ENCODE measurements around the gene ARHGEF4.

The ARHGEF4 gene, protein sequence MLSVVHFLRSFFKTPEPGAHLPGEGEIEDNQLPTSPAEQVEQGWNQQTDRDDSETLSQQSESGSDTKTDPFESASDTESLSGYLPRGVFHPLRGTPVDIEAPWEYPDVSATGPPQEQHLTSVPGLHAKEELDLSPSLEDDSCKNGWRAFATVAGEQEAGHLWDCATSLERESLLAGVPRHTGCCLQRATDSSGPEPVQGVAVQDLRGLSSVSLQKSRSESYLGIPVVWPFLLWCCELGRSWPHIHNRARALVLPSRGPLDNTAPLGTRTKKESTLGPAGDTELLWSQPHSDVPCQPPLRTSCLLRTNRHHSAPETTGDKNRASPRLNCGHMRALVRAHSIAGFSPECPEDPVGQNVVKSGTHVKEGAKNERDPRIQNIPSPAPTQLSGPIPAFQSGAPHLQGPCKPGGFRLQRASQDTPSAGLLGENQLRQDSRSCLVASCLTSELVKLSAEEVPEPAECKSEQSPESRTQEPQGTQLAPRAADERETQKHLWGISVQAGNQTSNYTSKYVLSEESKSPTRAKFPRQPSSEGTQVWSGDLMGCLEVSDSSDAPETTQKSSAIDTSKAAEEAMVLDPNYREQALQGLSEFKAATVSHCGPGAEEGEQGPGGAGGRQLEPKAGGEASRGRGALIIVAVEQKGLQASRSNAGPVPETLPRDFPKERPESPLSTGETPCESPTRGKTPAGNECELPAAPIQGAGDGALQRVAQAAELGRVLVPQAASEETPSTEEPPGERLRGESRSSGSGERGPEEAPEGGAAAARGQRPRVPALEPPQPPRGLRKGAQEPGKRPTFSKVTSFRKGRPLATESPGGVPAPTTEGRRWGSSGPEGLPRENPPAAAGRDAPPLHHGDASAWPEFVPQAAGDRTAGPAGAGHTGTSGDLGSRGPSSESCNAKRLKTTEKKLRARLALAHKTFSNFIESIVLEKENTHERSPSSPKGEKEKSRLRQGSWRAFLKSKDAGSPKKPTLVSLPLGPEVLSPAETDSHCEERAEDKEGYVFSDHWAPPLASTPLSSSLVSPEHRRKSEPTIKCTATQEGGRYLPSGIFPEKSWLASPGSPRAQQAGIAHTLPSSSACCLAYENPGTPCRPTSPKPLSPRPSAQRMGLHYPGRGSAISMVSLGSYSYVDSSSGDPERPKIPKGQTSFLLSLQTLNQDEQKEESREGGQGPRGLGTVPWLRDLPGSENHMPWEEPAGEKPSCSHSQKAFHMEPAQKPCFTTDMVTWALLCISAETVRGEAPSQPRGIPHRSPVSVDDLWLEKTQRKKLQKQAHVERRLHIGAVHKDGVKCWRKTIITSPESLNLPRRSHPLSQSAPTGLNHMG (N-terminal part only)

GRCh38 chr2:130836501-130837174, at the start of gene ARHGEF4:
ARHGEF4 (plus strand) TSS chr2:130836914; CDS start chr2:130836954, 40 bp downstream.
- no peak for DNase-seq (ENCODE audit: low read depth in 3 of 3)

DNA sequence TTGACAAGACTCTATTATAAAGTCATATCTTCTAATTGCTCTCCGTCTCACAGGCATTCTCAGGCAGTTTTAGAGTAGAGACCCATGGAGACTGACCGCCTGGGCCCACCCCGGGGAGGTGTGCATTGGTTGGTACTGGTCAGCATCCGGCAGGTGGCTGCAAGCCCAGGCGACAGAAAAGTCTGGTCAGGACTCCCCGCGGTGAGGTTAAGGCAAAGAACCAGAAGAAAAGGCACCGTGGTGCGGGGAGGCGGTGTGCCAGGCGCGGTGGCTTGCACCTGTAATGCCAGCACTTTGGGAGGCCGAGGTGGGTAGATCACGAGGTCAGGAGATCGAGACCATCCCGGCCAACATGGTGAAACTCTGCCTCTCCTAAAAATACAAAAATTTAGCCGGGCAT, 48.9 kb upstream of the ARHGEF4 start:
- no peak for DNase-seq (ENCODE audit: low read depth in 3 of 3)

- no peak for DNase-seq (ENCODE audit: low read depth in 3 of 3)
Measured at GRCh38 chr2:130790312-130790711, 46.4 kb upstream of the ARHGEF4 start.

DNA sequence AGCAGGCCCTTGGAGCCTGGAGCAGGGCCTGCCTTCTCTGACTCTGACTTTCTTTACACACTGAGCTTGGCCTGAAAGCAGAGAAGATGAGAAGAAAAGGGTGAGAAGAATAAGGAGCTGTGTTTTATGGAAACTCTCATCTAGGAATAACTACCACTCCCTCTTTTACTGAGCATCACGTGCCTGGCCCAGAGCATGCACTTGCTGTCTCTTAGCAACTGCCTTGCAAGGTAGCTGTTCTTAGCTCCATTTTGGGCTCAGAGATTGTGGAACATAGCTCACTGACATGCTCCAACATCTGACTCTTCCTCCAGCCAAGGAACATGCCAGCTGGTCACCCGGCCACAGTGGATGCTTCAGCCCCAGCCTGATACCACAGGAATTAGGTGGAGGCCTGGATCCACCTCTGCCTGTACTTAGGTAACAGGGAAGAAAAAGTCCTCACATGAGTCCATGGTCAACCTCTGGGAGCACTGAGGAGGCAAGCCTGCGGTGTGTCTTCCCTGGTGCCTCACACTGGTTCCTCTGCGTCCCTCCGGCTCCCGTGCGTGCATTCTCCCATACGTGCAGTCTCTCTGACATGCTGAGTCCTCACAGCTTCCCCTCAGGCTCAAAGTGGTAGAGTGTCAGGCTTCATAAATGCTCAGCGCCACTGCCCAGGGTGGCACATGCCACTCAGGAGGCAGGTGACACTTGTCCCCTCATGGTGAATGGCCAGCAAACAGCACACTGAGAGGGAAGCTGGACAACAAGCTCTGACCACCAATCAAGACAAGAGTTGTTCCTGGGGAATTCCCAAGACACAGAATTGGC, 45.7 kb upstream of the ARHGEF4 start:
- DNase-seq (ENCODE audit: low read depth in 3 of 3), result no peak

DNA sequence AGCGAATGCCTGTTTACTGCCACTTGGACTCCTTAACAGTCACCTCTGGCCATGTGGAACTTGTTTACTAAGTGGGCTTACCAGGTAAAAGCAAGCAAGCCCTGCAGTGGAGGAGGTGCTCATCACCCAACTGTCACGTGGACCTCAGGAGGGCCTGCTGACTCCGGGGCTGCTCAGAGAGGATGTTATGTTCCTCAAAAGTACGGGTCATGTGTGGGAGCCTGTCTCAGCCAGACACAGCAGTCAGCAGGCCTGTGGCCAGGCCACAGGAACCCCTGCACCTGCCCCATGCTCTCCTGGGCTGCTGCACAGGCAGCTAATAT, 45.1 kb upstream of the ARHGEF4 start:
- DNase-seq (ENCODE audit: low read depth in 3 of 3), result no peak

DNA sequence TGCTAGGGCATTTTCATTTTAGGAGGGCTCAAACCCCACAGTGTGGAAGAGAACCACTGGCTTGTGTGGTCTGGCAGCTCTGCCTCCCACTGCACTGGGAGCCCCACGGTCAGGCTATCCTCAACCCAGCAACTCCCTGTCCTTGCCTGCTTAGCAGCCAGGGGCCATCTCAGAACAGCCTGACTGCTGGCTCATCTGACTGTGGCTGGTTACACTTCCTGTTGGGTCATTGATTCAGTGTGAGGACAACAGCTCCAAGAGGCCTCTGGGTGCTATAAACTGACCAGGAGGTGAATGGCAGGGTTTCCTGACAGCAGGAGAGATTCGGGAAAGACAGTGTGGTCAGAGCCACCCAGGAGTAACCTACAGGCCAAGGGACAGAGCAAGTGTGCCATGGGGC, 41.3 kb upstream of the ARHGEF4 start:
- no peak for DNase-seq (ENCODE audit: low read depth in 3 of 3)

DNA sequence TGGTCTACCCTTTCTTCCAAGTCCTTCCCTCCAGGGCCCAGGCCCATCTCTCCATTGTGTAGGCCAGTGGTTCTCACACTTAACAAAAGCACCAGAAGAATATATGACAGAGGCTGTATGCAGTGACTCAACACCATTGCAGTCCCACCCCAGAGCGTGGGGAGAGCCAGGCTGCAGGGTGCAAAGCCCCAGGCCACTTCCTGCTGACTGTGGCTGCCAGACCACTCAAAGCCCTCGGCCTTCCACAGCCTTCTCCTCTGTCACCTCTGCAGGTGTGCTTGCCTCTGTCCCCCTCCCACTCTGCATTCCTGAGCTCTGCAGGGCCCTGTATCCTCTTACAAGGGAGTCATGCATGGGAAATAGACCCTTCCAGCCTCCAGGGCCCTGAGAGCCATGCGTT, 40.4 kb upstream of the ARHGEF4 start:
- no peak for DNase-seq (ENCODE audit: low read depth in 3 of 3)

GRCh38 chr2:130797493-130798435, 39.0 kb upstream of the ARHGEF4 start:
- peak; percentile 87 to 90 (median 90) for DNase-seq (ENCODE audit: low read depth in 3 of 3)

DNA sequence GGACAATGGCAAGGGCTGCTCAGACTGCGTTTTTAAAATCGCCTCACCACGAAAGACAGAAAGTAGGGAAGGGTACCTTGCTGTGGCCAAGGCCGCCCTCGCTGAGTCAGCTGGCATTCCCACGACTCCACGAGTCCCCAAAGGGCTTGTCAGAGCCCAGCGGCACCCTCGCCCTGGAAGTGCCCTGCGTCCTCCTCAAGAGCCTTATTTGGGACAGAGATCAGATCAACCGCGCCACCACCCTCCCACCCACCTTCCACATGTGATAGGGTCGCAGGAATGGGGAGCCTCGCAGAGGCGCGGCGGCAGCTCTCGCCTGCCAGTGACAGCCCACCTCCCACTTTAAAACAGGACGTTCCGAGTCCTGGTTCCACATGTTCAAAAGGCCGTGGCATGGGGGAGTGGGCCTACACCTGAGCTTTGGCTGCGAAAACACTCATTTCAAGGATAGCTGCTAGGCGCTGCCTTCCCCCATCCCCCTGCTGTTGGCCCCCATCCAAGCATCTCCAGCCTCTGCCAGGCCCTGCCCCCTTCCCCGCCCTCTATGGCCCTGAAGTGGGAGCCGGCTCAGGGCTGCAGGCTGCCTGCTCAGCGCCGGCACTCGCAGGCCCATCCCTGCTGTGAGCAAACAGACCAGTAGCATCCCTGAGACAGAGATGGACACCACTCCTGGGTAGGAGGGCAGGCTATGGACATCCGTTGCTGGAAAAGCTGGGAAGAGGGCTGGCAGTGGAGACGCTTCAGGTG, 38.1 kb upstream of the ARHGEF4 start:
- DNase-seq (ENCODE audit: low read depth in 3 of 3), result no peak

DNA sequence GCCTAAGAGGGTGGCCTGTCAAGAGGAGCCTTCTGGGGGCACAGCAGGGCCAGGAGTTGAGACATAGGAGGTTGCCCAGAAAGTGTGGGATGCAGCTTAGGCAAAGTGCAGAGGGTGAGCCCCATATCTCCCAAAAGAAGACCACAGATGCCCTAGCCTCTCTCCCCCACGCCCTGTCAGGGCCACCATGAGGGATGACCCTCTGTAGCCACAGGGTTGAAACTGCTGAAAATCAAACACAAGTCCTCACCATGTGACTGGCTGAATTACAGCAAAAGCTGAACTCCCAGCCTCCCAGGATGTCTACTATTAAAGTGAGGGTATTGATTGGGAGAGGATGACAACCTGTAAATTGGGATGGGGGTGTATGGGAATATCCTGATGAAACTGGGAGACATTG, 37.4 kb upstream of the ARHGEF4 start:
- DNase-seq (ENCODE audit: low read depth in 3 of 3), result no peak

- no peak for DNase-seq (ENCODE audit: low read depth in 3 of 3)
Measured at GRCh38 chr2:130805613-130806012, 31.1 kb upstream of the ARHGEF4 start.

DNA sequence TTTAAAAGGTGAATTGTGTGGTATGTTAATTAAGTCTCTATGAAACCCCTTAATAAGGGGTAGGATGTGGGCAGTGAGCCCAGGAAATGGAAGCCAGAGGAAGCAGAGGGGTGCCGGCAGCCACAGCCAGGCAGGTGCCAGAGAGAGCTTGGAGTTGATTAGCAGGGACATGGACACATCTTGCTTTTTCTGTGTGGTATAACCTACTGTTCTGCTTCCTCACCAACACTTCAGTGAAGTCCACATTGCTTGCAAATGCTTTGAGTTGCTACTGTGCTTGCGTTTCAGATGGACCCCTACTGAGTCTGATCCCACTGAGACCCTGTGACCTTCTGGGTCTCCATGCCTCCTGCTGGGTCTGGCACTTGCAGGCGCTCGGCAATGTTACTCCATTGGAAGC, 30.3 kb upstream of the ARHGEF4 start:
- no peak for DNase-seq (ENCODE audit: low read depth in 3 of 3)

DNA sequence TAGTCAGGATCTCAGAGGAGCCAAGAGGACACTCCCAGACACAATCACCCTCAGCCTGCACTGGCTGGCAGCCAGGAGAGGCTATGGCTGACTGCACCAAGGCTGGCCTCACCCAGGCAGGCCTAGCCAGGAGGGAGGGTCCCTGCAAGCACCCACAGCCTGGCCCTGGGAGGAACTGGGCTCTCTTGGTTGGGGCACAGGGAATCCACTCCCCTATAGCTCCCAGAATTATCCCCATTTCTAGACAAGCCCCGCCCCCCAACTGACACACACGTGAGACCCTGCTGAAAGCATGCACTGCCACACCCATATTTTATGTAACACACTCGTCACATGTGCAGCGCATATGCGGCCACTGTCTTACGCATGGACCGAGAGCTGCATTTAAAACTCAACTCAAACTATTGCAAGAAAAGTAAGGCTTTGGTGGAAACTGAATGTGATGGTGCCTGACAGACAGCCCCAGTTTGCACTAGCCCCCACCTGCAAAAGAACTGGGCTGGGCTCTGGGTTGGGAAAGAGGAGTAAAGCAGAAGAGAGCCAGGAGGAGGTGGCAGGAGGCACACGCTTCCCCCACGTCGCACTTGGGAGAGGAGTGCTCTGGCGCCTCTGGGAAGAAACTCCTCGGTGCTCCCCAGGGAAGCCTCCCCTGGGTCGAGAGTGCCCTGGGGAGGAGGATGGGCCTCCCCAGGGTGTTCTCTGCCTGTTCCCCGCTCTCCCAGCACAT, 28.9 kb upstream of the ARHGEF4 start:
- no peak for DNase-seq (ENCODE audit: low read depth in 3 of 3)

GRCh38 chr2:130808482-130809268, 28.0 kb upstream of the ARHGEF4 start:
- no peak for DNase-seq (ENCODE audit: low read depth in 3 of 3)

DNA sequence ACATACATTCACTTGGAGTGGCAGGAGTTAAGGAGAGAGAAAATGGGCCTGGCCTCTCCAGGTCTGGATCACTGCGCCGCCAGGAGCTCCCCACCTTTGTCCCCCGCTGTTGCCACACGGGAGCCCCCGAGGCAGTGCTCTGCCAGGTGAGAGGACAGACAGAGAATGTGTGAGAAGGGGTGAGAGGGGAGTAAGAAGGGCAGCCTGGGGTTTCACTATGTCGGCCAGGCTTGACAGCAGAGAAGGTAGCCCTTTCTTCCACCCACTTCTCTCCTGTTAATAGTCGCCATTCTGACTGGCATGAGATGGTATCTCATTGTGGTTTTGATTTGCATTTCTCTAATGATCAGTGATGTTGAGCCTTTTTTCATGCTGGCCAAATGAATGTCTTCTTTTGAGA, 26.2 kb upstream of the ARHGEF4 start:
- DNase-seq (ENCODE audit: low read depth in 3 of 3), result no peak

GRCh38 chr2:130813722-130814121, 23.0 kb upstream of the ARHGEF4 start:
- DNase-seq (ENCODE audit: low read depth in 3 of 3), result no peak

DNA sequence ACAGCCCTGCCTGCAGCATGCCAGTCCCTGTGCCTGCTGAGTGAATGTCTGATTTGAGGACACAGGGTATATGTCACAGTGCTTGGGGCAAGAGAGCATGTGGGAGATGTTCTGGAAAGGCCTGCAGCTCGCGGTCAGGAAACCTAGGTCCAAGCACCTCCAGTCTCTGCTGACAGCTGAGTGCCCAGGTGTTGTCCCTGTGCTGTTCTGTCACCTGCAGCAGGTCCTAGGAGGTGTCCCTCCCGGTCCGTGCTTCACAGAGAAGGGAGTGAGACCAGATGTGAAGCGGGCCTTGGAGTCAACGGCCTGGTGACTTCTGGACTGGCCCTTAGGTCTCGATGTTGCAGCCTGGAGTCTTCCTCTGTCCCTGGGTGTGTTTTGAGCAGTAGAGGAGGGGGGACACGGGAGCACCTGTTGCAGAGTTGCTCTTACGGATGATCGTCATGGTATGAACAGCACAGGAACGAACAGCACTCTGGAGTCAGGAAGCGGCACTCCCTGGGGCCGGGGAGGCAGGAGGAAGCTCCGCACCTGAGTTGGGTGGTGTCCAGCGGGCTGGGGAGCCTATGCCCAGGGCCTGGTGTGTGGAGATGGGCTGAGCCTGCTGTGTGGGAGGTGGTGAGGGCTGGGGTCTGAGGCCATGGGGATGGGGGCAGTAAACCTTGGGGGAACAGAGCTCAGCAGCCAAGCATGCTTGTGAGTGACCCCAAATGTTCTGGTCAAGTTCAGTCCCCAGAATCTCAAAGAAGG, 21.6 kb upstream of the ARHGEF4 start:
- no peak for DNase-seq (ENCODE audit: low read depth in 3 of 3)

Measured in stimulated activated CD4-positive, alpha-beta T cell treated with anti-CD3 and anti-CD28 coated beads, TNF-alpha, amount 100 ng/mL, for 4 hours (primary cell).